Duodenal mucosa (tissue), 2 donors: ENCODE data around the gene HOXD11.

Experiments
- H3K27ac ChIP-seq: one replicate; pipeline ENCODE4 v1.7.0; 2013; ENCODE audit warnings: low read depth, low read length
- H3K27me3 ChIP-seq, 2 donors: one replicate each; pipeline ENCODE4 v1.7.0; 2013; ENCODE audit warnings: low read length in 2 of 2, control low read depth in 1 of 2; ENCODE audit not compliant: insufficient read depth in 2 of 2, control insufficient read depth in 1 of 2
- H3K36me3 ChIP-seq, 2 donors: one replicate each; pipeline ENCODE4 v1.7.0; 2013; ENCODE audit warnings: low read length in 2 of 2, control low read depth in 1 of 2; ENCODE audit not compliant: insufficient read depth in 2 of 2, control insufficient read depth in 1 of 2
- H3K4me1 ChIP-seq, 2 donors: one replicate each; pipeline ENCODE4 v1.7.0; 2013; ENCODE audit warnings: low read length in 2 of 2, control low read depth in 1 of 2; ENCODE audit not compliant: insufficient read depth in 2 of 2, control insufficient read depth in 1 of 2
- H3K4me3 ChIP-seq, 2 donors: one replicate each; pipeline ENCODE4 v1.7.0; 2013; ENCODE audit warnings: low read length in 2 of 2, low read depth in 1 of 2
- H3K9ac ChIP-seq, 2 donors: one replicate each; pipeline ENCODE4 v1.7.0; 2013; ENCODE audit warnings: low read length in 2 of 2, low read depth in 1 of 2
- H3K9me3 ChIP-seq, 2 donors: one replicate each; pipeline ENCODE4 v1.7.0; 2013; ENCODE audit warnings: low read length in 2 of 2, control low read depth in 1 of 2; ENCODE audit not compliant: control insufficient read depth in 1 of 2

Gene HOXD11

DNA sequence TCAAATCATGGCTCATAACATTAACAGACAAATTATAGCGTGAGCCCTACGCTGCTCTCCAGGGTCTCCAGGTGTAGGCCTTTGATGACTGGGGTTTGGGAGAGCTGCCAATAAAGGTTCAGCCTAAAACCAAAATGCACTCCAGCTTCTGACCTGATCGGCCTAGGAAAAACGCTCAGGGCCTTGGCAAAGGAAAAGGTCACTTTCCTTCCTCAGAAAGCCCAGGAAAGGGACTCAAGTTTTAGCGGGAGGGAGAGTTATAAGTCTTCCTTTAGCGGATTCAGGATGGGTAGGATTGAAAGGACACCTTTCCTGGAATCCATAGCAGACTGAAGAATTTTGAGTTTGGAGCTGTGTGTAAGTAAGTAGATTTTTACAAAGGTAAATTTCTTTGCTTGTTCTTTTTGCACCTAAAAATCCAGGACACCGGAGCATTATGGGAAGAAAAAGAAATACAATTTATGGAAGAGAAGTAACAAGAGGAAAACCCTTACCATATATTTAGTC, 32.1 kb upstream of the HOXD11 start:
- H3K27ac ChIP-seq, result no peak overlapping the region
- peaks cover 0 to 7% of the 10 kb centered on the region in 2 donors for H3K4me1 ChIP-seq
- peaks cover 92 to 93% of the 10 kb centered on the region in 2 donors for H3K27me3 ChIP-seq
- H3K4me3 ChIP-seq, result no peak overlapping the region
- no peak overlapping the region for H3K9ac ChIP-seq
- H3K9me3 ChIP-seq, result no peaks in the 10 kb centered on the region
- no peaks in the 10 kb centered on the region for H3K36me3 ChIP-seq

DNA sequence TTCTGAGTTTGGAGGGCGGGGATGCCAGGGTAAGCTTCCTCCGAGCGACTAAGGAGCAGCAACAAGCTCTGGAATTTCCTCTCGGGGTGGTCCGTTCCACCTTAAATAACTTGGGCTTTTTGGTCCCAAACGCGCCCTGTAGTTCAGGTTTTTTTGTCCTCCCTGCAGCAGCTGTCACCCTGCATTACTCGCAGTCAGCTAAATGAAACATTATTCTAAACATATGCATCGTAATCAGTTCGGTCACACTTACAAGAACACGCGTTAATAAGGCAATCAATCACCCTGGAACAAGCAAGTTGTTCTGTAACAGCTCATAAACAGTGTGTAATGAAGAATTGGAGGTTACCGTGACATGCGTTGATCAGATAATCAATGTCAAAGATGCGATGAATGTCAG, 31.6 kb upstream of the HOXD11 start:
- Histone ChIP-seq H3K27me3 (peaks cover 88 to 89% of the 10 kb centered on the region in 2 donors), H3K9me3 (no peaks in the 10 kb centered on the region), H3K4me3 (no peak overlapping the region), H3K4me1 (peaks cover 0 to 9% of the 10 kb centered on the region in 2 donors), H3K27ac (no peak overlapping the region), H3K36me3 (no peaks in the 10 kb centered on the region), H3K9ac (no peak overlapping the region)

DNA sequence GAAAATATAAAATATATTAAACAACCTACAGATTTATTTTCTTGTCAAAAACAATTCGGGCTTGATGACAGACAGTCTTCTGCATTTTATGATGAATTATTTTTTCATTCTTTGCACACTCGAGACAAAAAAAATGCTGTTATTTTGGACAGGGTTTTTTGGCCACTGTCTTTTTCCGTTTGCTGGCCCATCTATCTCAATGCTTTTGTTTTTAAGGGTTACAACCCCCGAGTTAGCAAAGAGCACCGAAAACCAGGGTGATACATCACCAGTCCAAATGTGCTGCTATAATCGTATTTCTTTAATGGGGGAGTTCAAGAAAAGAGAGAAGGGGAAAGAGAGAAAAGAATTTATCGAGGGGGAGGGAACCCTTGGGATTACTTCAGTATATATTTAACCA, 31.0 kb upstream of the HOXD11 start:
- peaks cover 87 to 89% of the 10 kb centered on the region in 2 donors for H3K27me3 ChIP-seq
- H3K27ac ChIP-seq, result no peak overlapping the region
- no peaks in the 10 kb centered on the region for H3K36me3 ChIP-seq
- H3K9ac ChIP-seq, result no peak overlapping the region
- peaks cover 0 to 2% of the 10 kb centered on the region in 2 donors for H3K9me3 ChIP-seq
- no peak overlapping the region for H3K4me3 ChIP-seq
- peaks cover 0 to 11% of the 10 kb centered on the region in 2 donors for H3K4me1 ChIP-seq

DNA sequence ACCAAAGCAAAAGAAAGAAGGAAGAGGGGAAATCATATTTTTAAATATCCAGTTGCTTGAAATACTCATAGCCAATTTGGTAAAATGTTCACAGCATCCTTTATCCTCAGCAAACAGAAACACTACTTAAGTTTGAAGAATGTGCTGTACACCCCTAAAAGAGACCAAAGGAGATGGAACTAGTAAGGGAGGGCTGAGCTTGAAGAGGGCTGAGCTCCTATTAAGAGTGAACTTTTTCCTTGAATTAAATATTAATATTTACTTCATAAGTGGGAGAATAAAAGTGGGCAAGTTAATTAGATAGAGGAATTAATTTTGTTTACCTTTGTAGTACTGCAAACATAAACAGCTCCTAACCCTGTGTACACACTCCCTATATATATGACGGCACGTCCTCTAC, 30.3 kb upstream of the HOXD11 start:
- no peaks in the 10 kb centered on the region for H3K36me3 ChIP-seq
- H3K27me3 ChIP-seq, result peaks cover 87 to 89% of the 10 kb centered on the region in 2 donors
- peaks cover 0 to 11% of the 10 kb centered on the region in 2 donors for H3K4me1 ChIP-seq
- H3K9ac ChIP-seq, result no peak overlapping the region
- no peak overlapping the region for H3K27ac ChIP-seq
- no peak overlapping the region for H3K4me3 ChIP-seq
- H3K9me3 ChIP-seq, result peaks cover 0 to 2% of the 10 kb centered on the region in 2 donors

GRCh38 chr2:176078541-176079284, 28.4 kb upstream of the HOXD11 start:
- no peak overlapping the region for H3K27ac ChIP-seq
- H3K9ac ChIP-seq, result no peak overlapping the region
- H3K9me3 ChIP-seq, result peaks cover 0 to 2% of the 10 kb centered on the region in 2 donors

DNA sequence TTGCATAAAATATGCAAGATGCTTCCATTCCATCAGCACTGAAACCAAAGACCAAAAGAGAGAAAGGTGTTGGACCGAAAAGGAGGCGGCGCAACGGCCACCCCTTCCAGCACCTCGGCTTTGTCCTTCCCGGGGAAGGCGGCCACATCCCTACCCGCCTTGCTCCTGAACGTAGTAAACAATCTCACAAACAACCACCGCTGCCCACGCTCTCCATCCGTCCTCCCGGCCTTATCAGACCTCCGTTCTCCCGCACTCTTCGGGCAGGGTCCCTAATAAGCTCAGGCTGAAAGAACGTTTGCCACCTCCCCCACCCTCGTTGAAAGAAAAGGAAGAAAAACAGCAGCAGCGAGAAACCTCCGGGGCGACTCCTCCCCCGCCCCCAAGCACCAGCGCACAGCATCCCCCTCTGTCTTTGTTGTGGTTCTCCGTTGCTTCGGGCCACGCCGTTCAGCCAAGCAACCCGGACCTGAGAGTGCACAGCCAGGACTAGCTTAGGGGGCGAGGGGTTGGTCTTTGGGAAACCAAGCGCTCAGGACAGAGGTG, 27.7 kb upstream of the HOXD11 start:
- H3K4me3 ChIP-seq, result no peak overlapping the region
- H3K4me1 ChIP-seq, result peaks cover 0 to 14% of the 10 kb centered on the region in 2 donors
- H3K27me3 ChIP-seq, result peaks cover 88 to 91% of the 10 kb centered on the region in 2 donors
- H3K36me3 ChIP-seq, result no peaks in the 10 kb centered on the region
- H3K27ac ChIP-seq, result no peak overlapping the region
- peaks cover 0 to 2% of the 10 kb centered on the region in 2 donors for H3K9me3 ChIP-seq
- H3K9ac ChIP-seq, result no peak overlapping the region

More at GRCh38 chr2:176078541-176079284, 28.4 kb upstream of the HOXD11 start:
- Histone ChIP-seq H3K27me3 (peaks cover 87 to 91% of the 10 kb centered on the region in 2 donors), H3K36me3 (no peaks in the 10 kb centered on the region), H3K4me1 (peaks cover 0 to 14% of the 10 kb centered on the region in 2 donors), H3K4me3 (no peak overlapping the region)

- Histone ChIP-seq H3K27me3 (peaks cover 88 to 91% of the 10 kb centered on the region in 2 donors), H3K36me3 (no peaks in the 10 kb centered on the region), H3K4me1 (peaks cover 6 to 14% of the 10 kb centered on the region in 2 donors), H3K9ac (no peak overlapping the region), H3K4me3 (no peak overlapping the region), H3K9me3 (peaks cover 0 to 2% of the 10 kb centered on the region in 2 donors), H3K27ac (no peak overlapping the region)
These were observed 27.1 kb upstream of the HOXD11 start for GRCh38 chr2:176079831-176080539.

- H3K9me3 ChIP-seq, result peaks cover 0 to 2% of the 10 kb centered on the region in 2 donors
- H3K36me3 ChIP-seq, result no peaks in the 10 kb centered on the region
- H3K27ac ChIP-seq, result no peak overlapping the region
- H3K9ac ChIP-seq, result no peak overlapping the region
- no peak overlapping the region for H3K4me3 ChIP-seq
- peaks cover 6 to 14% of the 10 kb centered on the region in 2 donors for H3K4me1 ChIP-seq
- peaks cover 88 to 91% of the 10 kb centered on the region in 2 donors for H3K27me3 ChIP-seq
These were observed 26.3 kb upstream of the HOXD11 start for GRCh38 chr2:176080540-176081375.

GRCh38 chr2:176081376-176081836, 25.7 kb upstream of the HOXD11 start:
- H3K27me3 ChIP-seq, result peaks cover 88 to 91% of the 10 kb centered on the region in 2 donors
- H3K4me1 ChIP-seq, result peaks cover 13 to 14% of the 10 kb centered on the region in 2 donors
- no peak overlapping the region for H3K9ac ChIP-seq
- no peaks in the 10 kb centered on the region for H3K36me3 ChIP-seq
- peaks cover 0 to 2% of the 10 kb centered on the region in 2 donors for H3K9me3 ChIP-seq
- H3K27ac ChIP-seq, result no peak overlapping the region
- no peak overlapping the region for H3K4me3 ChIP-seq
